ENCODE results near the gene GPN1. TPM values are rescaled to one million over a fixed set of nuclear protein-coding genes. Genes with fewer than 3 reads are reported as not detected.
A peak's percentile ranks its signal among the peaks of the same experiment; 100 is the strongest.

The GPN1 gene
- total and polyA plus RNA-seq, 12 donors = 10.6 to 44.6 (median 24.8) TPM

DNA sequence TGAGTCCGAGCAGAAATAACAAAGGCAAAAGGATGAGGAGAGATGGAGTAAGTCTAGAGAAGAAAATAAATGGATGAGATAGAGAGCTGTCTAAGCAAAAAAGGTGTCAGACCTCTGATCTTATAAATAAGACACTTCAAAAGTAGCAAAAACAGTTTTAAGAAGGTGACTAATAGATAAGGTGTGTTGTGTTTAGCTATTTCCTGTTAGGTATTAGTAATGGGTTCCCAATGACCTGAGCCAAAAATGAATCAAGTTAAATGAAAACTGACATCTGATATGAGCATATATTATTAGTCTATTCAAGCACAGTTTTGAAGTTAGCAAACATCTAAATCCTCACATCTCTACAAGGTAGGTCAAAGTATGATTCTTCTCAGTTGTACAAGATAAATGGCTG is 23.9 kb downstream of the GPN1 start:
- Histone ChIP-seq H3K27me3 (no peaks in the 10 kb centered on the region), H3K9me3 (replicated peaks in 1 of 3) (no peaks in the 10 kb centered on the region), H3K27ac (no peak overlapping the region), H3K4me1 (replicated peaks in 1 of 2) (no peaks in the 10 kb centered on the region), H3K4me3 (no peak overlapping the region), H3K36me3 (replicated peaks in 1 of 2) (peaks cover 0 to 97% of the 10 kb centered on the region in 2 donors)
- intact Hi-C loops (cut with DNase I) = no loop called here
- no peak for DNase-seq
- no peak for TF ChIP-seq POLR2A (IDR thresholded peaks at IDR 0.05)
- TF ChIP-seq, protein P1, sequence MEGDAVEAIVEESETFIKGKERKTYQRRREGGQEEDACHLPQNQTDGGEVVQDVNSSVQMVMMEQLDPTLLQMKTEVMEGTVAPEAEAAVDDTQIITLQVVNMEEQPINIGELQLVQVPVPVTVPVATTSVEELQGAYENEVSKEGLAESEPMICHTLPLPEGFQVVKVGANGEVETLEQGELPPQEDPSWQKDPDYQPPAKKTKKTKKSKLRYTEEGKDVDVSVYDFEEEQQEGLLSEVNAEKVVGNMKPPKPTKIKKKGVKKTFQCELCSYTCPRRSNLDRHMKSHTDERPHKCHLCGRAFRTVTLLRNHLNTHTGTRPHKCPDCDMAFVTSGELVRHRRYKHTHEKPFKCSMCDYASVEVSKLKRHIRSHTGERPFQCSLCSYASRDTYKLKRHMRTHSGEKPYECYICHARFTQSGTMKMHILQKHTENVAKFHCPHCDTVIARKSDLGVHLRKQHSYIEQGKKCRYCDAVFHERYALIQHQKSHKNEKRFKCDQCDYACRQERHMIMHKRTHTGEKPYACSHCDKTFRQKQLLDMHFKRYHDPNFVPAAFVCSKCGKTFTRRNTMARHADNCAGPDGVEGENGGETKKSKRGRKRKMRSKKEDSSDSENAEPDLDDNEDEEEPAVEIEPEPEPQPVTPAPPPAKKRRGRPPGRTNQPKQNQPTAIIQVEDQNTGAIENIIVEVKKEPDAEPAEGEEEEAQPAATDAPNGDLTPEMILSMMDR (IDR thresholded peaks at IDR 0.05) = no peak
- 80 to 86% (median 80%) methylated on average over 1 of the region's 1 CpG for WGBS, 4 donors

DNA sequence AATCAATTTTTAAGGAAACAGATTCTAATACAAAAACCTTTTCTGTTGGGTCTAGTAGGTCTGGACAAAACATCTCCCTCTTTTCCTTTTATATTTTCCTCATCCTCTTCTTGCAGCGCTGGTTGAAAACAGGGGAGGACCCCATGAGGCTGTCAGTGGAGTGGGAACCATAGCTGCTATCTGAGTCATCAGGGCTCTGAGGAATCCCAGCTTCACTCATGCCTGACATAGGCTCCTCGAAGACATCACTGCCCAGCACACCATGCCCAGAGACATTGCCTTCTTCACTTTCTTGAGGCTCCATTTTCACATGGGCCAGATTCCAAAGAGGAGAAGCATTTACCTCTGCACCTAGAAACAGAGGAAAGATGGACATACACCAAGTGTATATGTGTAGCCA is 24.5 kb downstream of the GPN1 start:
- DNase-seq = no peak

DNA sequence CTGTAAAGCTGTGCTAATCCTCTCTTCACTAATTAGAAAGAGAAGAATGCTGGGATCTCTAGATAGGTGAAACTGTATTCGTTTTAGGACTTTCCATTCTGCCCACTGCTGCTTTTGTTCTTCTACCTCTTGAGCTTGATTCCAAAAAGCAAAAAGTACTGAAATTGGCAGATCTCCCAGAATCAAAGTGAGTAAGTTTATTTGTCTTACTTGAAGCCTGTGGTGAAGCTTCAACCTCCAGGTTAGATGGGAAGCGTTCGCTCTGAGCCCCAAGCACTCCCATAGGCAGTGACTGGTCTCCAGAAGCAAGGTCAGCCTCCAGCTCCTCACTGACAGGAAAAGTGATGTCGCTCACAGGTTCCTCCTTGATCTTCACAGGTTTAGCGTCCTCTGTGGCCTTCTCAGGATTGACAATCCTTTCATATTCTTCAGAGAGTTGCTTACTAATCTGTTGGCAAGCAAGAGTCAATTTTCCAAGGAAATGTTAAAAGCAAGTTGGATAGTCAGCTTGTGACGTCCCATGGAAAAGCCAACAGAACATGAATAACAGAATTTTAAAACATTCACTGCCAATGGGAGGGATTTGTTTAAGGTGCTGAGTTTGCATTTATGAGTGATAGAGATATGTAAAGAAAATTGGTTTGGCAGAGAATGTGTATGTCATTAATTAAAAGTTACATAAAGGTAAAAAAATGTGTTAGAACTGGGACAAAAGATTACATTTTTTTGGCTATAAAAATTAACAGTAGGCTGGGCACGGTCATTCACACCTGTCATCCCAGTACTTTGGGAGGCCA is 26.5 kb downstream of the GPN1 start:
- Histone ChIP-seq H3K27me3 (no peaks in the 10 kb centered on the region), H3K27ac (peak overlapping the region in 1 of 5 donors; percentile 26), H3K4me3 (no peak overlapping the region), H3K4me1 (replicated peaks in 1 of 2) (no peaks in the 10 kb centered on the region), H3K36me3 (replicated peaks in 1 of 2) (peaks cover 0 to 86% of the 10 kb centered on the region in 2 donors), H3K9me3 (replicated peaks in 1 of 3) (no peaks in the 10 kb centered on the region)
- intact Hi-C loops (cut with DNase I) = no loop called here
- DNase-seq = peak in 3 of 7 donors; percentile 13 to 47 (median 45)
- TF ChIP-seq, protein P1 (IDR thresholded peaks at IDR 0.05) = no peak
- no peak for TF ChIP-seq POLR2A (IDR thresholded peaks at IDR 0.05)
- WGBS, 4 donors = 78 to 81% (median 79%) methylated on average over 7 of the region's 7 CpGs

More for the DNA sequence above, 24.5 kb downstream of the GPN1 start:
- H3K9me3 ChIP-seq (replicated peaks in 1 of 3) = no peaks in the 10 kb centered on the region
- TF ChIP-seq POLR2A (IDR thresholded peaks at IDR 0.05) = no peak
- TF ChIP-seq, protein P1 (IDR thresholded peaks at IDR 0.05) = no peak
- H3K4me3 ChIP-seq = no peak overlapping the region
- H3K4me1 ChIP-seq (replicated peaks in 1 of 2) = no peaks in the 10 kb centered on the region
- no peaks in the 10 kb centered on the region for H3K27me3 ChIP-seq
- intact Hi-C loops (cut with DNase I) = no loop called here
- no peak overlapping the region for H3K27ac ChIP-seq
- WGBS, 4 donors = 89 to 97% (median 92%) methylated on average over 2 of the region's 2 CpGs
- H3K36me3 ChIP-seq (replicated peaks in 1 of 2) = peaks cover 0 to 91% of the 10 kb centered on the region in 2 donors

DNA sequence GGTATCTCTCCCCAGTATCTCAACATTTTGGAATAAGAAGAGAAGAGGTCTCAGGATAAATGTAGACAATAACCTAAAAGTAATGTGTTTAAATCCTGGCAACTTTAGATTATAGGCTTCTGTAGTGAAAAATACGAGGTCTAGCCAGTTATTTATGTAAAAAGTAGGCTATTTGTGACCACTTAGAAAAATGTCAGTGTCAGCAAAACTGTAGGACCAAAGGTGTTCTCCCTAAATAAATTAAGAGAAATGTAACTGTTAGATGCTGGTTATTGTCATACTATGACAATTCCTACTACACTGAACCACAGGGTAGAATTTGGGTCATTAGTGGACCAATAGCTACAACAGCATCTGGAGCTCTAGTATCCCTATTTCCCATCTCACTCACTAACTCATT is 32.5 kb downstream of the GPN1 start:
- 79 to 92% (median 84%) methylated on average over 1 of the region's 1 CpG for WGBS, 4 donors
- intact Hi-C loops (cut with DNase I) = no loop called here
- H3K4me3 ChIP-seq = no peak overlapping the region
- H3K27ac ChIP-seq = no peak overlapping the region
- no peak for DNase-seq
- no peak for TF ChIP-seq POLR2A (IDR thresholded peaks at IDR 0.05)
- TF ChIP-seq, protein P1 (IDR thresholded peaks at IDR 0.05) = no peak
- no peaks in the 10 kb centered on the region for H3K27me3 ChIP-seq
- no peaks in the 10 kb centered on the region for H3K9me3 ChIP-seq (replicated peaks in 1 of 3)
- peaks cover 16 to 31% of the 10 kb centered on the region in 2 donors for H3K4me1 ChIP-seq (replicated peaks in 1 of 2)
- peaks cover 0 to 41% of the 10 kb centered on the region in 2 donors for H3K36me3 ChIP-seq (replicated peaks in 1 of 2)
